ENCODE results near the gene VSIG10. TPM values are rescaled to one million over a fixed set of nuclear protein-coding genes. Genes with fewer than 3 reads are reported as not detected.
A peak's percentile ranks its signal among the peaks of the same experiment; 100 is the strongest.

VSIG10 gene
- total RNA-seq = 21.3 and 22.5 TPM in 2 replicates

GRCh38 chr12:118103601-118104382 lies at the start of gene VSIG10:
Gene VSIG10, minus strand, starts transcription at chr12:118104011. Its CDS starts 340 bp downstream, at chr12:118103671.
- TF ChIP-seq CTCF (IDR thresholded peaks at IDR 0.05; ENCODE audit: insufficient read depth, low read depth, low read length) = no peak
- peak within 1 kb of the TSS; percentile 75 for H3K4me3 ChIP-seq (ENCODE audit: low read depth, low read length)
- DNase-seq (ENCODE audit: low read depth) = peak; percentile 66

GRCh38 chr12:118151755-118152154 lies 47.9 kb upstream of the VSIG10 start:
- H3K4me3 ChIP-seq (ENCODE audit: low read depth, low read length) = no peak overlapping the region
- no peak for DNase-seq (ENCODE audit: low read depth)
- TF ChIP-seq CTCF (IDR thresholded peaks at IDR 0.05; ENCODE audit: insufficient read depth, low read depth, low read length) = no peak

- no peak for DNase-seq (ENCODE audit: low read depth)
- no peak for TF ChIP-seq CTCF (IDR thresholded peaks at IDR 0.05; ENCODE audit: insufficient read depth, low read depth, low read length)
- H3K4me3 ChIP-seq (ENCODE audit: low read depth, low read length) = no peak overlapping the region
These were observed 46.8 kb upstream of the VSIG10 start for GRCh38 chr12:118150625-118151024.

GRCh38 chr12:118148287-118148686 lies 44.5 kb upstream of the VSIG10 start:
- H3K4me3 ChIP-seq (ENCODE audit: low read depth, low read length) = no peak overlapping the region
- no peak for DNase-seq (ENCODE audit: low read depth)
- no peak for TF ChIP-seq CTCF (IDR thresholded peaks at IDR 0.05; ENCODE audit: insufficient read depth, low read depth, low read length)

GRCh38 chr12:118145798-118146156 lies 42.0 kb upstream of the VSIG10 start:
- no peak for DNase-seq (ENCODE audit: low read depth)
- no peak for TF ChIP-seq CTCF (IDR thresholded peaks at IDR 0.05; ENCODE audit: insufficient read depth, low read depth, low read length)
- no peak overlapping the region for H3K4me3 ChIP-seq (ENCODE audit: low read depth, low read length)

GRCh38 chr12:118145113-118145797 lies 41.4 kb upstream of the VSIG10 start:
- TF ChIP-seq CTCF (IDR thresholded peaks at IDR 0.05; ENCODE audit: insufficient read depth, low read depth, low read length) = no peak
- no peak for DNase-seq (ENCODE audit: low read depth)
- no peak overlapping the region for H3K4me3 ChIP-seq (ENCODE audit: low read depth, low read length)
